Ramos (cell line): ENCODE data around the gene CLDN20.
"Not testable (repeated sequence)": the region's sequence is repeated elsewhere in the genome, so short reads cannot be mapped to it uniquely, and the experiment has no call there.

Source experiments
- in situ Hi-C: fragments of 300-500 bp; cut with MboI; formaldehyde crosslinking; loops from one replicate; pipeline ENCODE4 v1.14.3; 2022; ENCODE audit warnings: low sequenced_read_pairs; ENCODE audit not compliant: unreplicated experiment

Gene CLDN20

DNA sequence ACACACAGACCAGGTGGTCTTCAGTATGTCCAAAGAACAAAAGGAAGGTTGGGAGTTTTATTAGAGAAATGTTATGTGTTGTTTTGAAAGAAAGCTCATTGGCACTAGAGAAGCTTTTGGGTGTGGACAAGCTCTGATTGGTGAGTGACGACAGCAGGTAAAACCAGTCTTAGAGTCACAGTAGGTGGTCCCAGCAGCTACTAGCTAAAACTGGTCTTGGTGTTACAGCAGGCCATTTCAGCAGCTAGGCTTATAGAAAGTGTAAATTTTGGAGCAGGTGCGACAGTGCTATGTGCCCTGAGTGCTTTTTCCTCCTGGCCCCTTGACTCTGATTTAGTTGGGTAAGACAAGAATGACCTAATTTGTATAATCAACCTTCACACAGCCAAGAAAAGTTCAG lies 3.6 kb downstream of the CLDN20 start:
- in situ Hi-C loops, result no loop called here

DNA sequence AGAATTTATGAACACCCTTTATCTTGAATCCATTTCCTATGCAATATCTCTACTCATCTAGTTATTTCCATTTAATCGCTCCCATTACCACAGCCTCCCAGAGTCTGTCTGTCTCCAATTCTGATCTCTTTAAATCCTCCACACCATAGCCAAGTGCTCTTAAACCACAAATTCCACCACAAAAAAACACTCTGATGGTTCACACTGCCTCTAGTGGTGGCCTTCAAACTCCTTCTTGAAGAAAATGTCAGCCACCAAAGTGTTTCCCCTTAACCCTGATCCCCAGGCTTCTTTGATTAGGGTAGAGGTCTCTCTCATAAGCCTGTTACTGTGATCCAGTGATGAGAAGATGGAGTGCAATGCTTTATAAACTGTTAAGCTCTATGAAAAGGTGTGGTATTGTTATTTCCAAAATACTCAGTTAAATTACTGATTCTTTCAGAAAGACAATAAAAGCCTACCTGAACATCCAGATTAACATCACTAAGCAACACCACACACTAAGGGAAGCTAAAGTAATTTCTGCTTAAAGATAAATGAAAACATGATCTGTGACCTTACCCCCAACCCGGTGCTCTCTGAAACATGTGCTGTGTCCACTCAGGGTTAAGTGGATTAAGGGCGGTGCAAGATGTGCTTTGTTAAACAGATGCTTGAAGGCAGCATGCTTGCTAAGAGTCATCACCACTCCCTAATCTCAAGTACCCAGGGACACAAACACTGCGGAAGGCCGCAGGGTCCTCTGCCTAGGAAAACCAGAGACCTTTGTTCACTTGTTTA lies 4.5 kb downstream of the CLDN20 start:
- in situ Hi-C loops, result not testable (repeated sequence)

DNA sequence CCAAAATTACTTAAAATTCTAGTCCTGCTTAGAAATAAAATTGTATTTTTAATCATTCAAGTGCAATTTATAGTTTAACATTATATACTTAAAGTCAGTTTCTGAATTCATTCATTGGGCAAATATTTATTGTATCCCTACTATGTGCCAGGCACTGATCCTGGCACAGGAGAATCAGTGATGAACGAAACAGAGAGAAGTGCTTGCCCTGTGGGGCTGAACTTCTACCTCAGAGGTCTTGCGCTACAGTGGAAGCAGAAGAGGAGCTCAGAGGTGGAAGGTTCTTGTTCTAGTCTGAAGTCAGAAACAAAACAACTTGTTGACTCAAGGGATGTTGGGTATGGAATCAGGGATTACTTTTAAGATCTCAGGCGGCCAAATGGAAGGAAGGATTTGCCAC lies 6.0 kb downstream of the CLDN20 start:
- in situ Hi-C loops, result no loop called here

DNA sequence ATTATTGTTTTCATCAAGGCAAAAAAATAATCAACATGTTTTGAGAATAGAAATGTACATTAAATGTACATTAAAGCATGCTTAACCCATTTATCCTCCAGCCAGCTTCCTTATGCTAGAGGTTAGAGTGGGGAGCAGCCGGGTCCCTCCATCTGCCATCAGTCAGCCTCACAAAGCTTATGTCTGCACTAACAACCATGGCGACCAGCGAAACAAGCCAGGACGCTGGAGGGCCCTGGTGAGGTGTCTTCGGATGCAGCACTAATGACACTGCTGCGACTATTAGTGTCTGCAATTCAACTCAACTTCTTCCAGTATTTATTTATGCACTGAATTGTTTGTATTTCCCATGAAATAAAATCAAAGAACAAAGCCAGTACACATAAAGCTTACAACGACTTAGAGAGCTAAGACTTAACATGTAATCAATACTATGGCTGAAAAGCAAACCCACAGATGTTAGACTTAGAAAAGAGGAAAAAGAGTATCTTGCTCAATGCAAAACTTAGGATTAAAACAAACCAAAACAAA lies 6.8 kb downstream of the CLDN20 start:
- in situ Hi-C loops, result no loop called here

DNA sequence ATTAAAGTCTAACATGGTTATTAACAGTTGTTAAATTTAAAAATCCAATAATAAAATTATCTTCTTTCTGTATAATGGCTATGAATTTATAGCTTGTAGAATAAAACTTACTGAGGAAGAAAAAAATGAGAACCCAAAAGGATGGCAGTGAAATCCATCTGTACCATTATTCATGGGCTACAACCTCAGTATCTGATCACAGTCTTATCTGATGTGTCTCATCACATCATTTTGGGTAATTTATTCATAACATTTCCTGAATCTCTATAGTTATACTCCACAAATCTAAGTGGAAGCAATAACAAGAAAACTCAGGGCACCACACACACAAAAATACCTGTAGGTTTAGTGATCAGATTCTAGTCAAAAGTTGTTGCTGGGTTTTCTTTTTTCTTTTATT lies 7.3 kb downstream of the CLDN20 start:
- in situ Hi-C loops, result no loop called here

DNA sequence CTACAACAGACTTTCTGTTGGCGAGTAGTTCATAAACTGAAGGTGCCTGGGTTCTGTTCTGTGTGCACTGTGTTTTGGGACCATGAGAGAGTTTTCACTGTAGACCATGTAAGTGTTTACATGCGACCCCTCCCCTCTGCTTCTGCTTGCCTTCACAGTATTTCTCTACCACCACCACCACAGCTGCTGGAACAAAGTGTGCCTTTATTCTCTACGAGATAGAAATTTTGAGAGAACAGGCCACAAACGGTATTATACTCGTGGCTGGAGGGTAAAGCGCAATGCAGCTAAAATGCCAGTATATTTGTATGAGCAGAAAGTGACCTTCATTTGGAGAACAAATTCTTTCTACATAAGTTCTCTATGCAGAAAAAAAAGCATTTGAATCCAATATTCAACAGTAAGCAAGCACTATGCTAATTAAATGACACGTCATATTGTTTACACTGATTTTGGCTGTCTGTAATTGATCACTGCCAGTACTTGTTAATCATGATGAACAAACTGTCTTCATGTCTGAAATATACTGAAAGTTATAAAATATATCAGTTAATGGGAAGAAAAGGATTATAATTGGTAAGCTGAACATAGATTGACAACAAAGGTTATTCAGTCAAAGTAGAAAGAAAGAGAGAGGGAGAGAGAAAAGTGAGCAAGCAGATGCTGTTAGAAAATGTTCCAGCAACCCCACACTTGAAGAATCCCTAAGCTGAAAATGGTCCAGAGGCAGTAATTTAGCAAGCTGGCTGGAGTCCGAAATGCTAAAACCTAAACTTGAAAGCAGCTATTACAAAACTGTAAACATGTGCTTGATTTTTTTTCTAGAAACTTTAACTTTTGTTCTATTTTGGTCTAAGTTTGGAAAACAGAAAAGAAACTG lies 8.8 kb downstream of the CLDN20 start:
- in situ Hi-C loops, result no loop called here

DNA sequence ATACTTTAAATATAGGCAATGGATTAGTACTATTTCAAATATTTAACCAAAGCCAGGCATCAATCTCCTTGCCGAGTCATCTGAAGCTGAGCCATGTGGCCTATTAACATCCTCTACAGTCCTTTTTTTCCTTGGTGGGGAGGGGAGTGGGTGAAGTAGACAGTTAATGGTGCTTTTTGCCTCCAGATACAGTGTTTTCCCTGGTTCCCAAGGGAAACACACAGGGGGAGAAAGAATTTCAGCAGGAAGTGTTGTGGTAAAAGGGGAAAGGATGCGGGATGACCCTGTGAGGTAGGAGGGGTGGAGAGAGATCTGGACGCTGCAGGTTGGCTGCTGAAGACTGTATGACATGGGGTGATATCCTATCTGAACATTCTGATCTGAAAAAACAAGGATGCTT lies 9.6 kb downstream of the CLDN20 start:
- in situ Hi-C loops, result no loop called here

DNA sequence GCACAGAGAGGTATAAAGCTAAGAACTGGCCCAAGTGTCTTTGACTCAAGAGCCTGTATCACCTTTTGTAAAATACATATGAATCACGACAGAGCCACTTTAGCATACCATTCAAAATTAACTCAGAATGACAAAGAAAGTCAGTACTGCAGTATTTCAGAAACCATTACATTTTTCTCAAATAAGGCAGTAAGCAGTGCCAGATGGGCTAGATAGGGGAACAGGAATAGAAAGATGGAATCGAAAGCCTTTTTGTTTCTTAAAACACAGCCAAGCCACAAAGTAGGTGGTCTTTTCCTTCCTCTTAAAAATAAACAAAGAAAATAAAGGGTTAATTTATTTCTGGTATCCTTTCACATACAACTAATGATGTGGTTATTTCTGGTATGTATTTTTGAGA lies 10.3 kb downstream of the CLDN20 start:
- in situ Hi-C loops, result no loop called here

DNA sequence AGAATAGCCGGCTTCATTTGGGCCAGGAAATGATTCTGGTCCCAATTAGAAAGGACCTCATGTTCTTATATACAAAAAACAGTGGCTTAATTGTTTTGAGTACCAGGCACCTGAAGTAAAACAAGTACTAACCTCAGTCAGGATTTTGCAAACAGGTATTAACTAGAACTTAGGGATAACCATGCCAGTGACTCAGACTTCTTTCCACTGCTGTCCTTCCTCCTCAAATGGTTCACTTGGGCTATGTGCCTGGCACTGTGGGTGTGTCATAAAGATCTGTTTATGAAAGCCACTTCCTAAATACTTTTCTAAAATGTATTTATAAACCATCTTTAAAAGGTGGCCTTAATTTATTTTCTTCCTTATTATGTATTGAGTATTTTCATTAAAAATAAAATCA lies 10.7 kb downstream of the CLDN20 start:
- in situ Hi-C loops, result no loop called here

DNA sequence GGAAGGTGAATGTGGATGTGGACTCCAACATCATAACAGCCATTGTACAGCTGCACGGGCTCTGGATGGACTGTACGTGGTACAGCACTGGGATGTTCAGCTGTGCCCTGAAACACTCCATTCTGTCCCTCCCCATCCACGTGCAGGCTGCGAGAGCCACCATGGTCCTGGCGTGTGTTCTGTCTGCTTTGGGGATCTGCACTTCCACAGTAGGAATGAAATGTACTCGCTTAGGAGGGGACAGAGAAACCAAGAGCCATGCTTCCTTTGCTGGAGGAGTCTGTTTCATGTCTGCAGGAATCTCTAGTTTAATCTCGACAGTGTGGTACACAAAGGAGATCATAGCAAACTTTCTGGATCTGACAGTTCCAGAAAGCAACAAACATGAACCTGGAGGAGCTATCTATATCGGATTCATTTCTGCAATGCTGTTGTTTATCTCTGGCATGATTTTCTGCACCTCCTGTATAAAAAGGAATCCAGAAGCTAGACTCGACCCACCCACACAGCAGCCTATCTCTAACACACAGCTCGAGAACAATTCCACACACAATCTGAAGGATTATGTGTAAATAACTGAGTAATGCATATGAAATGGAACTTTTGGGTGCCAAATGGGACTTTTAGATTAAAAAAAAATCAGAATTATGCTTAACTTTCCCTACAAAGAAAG lies 12.1 kb downstream of the CLDN20 start:
- in situ Hi-C loops, result no loop called here

DNA sequence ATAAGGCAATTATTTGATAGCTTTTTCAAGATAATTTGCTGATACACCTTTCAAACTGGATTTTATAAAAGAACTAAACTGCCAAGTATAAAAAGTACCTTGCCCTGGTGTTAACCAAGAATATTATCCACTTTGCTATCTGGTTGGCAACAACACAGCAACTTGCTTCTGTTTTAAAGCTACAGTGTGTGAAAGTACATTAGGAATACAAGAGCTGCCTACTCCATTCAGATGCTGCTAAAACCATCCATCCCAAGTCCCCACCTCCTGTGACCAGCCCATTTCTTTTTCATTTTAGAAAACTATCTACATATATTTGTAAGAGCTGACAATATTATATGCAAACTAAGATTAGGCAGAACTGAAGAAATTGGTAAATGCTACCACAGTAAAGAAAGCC lies 12.8 kb downstream of the CLDN20 start:
- in situ Hi-C loops, result no loop called here

DNA sequence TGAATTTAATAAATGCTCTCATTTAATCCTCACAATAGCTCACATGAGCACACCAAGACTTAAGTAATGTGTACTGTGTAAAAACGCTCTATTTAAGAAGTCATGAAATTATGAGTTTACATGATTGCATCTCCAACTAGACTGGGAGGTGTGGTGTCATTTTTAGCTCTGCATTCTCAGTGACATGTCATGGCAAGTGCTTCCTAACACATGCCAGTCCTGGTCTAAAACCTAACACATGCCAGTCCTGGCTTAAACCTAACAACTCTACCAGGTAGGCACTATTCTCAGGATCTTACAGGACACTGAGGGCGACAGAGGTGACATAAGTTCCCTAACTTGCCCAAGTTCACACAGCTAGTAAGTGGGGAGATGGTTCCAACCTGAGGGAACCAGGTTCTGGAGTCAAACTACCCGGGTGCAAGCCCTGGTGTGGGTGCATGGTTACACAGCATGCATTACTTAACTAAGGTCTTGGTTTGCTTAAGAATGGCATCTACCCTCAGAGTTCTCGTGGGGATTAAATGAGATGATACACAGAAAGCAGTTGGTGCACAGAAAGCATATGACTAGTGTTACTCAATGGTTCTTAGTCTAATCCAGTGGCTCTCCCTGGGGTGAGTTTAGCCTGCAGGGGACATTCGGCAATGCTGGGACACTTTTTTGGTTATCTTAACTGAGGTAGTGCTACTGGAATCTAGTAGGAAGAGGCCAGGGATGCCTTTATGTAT lies 14.7 kb downstream of the CLDN20 start:
- in situ Hi-C loops, result no loop called here

DNA sequence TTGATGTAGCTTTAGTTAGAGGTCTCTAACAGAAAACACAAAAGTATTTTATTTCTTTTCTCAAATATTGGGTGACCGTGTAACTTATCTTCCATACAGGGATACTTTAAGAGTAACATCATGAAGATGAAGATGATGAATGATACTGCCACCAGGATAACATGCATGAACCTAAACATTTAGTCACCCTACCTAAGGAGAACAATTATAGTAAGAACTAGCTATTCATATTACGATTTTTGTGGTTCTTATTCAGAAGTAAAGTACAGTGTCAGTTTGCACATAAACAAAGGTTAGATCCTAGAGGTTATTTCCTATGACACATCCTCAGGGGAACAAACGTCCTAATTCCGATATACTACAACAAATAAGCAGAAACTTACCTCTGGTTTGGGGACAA lies 21.0 kb downstream of the CLDN20 start:
- in situ Hi-C loops, result no loop called here

DNA sequence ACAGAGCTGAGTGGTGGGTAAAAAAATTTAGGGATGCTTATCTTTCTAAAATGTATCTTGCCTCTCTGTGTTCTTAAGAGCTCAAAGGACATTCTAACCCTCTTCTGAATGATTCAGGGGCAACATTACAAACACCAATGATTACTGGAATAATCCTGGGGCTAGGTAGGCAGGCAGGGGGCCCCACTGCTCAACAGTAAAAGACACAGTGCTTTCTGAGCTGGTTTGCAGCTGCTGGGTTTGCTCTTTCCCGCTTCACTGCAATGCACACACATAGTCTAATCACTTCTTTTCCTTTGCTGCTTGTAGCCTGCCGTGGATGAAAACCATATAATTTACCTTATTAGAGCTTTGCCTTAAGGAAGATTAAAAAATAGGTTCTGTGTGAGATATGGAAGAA lies 23.9 kb downstream of the CLDN20 start:
- in situ Hi-C loops, result no loop called here

DNA sequence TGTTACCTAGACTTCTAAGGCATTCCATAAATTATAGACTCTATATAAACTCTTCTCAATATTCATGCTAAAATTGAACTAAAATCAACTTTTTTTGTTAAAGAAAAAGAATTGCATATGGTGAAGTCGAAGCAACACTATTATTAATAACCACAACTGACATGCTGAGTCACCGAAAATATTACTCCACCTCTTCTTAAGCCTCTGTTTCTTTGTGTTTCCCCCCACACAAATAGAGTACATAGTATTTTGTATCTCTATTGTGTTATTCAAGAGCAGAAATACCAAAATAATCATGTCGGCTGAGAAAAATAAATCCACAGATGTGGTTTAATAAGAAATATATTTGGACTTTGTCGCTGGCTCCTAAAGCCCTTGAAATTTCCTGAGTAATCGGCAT lies 26.7 kb downstream of the CLDN20 start:
- in situ Hi-C loops, result no loop called here

DNA sequence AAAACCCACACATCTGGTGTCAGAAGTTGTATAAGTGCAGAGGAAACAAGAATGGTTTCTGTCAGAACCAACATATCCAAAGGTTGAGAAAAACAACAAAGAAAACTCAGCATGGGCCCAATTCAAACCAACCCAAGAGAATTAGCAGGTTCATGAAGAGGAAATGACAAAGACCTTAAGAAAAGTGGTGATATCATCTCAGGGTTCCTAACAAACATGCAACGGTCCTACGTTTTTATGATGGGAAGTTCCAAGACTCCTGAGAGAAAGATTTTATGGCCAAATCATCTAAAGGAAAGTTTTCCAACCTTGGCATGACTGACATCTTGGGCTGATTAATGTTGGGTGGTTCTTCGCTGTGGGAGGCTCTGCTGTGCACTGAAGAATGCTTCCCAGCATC lies 27.5 kb downstream of the CLDN20 start:
- in situ Hi-C loops, result no loop called here

DNA sequence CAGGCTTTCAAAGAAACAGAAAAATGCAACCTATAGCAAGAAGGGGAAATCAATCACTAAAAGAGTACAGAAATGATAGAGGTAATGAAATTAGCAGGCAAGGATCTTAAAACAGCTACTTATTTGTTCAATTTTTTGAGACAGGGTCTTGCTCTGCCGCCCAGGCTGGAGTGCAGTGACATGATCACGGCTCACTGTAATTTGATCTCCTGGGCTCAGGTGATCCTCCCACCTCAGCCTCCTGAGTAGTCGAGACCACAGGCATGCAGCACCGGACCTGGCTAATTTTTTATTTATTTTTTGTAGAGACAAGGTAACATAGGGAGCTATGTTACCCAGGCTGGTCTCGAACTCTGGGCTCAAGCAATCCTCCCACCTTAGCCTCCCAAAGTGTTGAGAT lies 28.9 kb downstream of the CLDN20 start:
- in situ Hi-C loops, result no loop called here

DNA sequence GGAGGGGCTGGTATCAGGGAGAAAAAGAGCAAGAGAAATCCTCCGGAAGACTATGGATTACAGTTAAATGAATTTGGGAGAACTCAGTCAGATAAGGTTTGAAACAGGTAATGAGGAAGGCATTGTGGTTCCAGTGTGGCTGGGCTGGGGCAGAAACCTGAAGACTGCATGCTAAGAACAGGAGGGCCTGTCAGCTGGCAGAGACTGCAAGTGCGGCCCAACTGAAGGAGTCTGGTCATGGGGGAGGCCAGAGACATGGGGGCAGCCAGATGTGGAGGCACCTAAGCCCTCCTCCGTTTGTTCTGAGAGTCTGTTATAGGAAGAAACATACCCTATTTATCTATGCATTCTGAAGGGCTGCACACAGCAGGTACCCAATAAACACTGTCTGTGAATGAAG lies 33.9 kb downstream of the CLDN20 start:
- in situ Hi-C loops, result no loop called here

DNA sequence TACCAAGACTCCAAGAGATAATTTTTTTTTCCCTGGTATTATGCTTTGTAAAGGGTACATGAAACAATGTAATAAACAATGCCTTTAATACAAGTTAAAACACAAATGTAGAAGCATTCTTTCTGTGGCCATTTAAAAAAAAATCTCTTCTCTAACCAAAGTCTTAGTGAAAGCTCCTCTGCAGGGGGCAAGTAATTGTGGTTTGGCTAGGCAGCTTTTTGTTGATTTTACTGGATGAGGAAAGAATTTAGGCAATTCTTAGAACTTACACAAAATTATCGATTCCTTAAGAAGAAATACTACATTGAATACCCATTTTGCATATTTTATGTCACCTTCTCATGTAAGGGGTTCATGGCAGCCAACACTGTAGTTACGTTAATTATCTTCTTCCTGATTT lies 38.1 kb downstream of the CLDN20 start:
- in situ Hi-C loops, result loop anchor here (25.0 kb wide), 1 partner anchor 1085 kb away; no protein-coding TSS in a partner anchor

DNA sequence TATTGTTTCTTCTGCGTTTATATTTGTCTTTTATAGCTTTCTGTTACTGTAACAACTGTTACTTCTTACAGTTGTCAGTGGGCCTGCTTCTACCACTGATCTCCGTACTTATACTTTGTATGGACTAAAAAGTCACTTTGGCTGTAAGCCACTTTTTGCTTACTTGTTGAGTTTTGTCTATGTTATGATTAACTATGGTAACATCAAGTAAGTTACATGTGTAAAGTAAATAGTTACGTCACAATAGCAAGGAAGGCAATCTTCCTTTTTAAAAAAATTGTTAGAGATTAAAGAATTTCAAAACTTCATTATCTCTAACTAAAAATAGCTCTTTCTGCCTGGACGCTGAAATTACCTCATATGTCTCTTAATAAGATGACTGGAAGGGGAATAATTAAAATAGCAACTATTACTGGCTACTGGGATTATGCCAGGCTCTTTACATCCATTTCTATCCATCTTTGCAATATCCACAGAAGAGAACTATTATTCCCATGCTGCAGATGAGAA lies 39.6 kb downstream of the CLDN20 start:
- in situ Hi-C loops, result loop anchor here (25.0 kb wide), 1 partner anchor 1084 kb away; no protein-coding TSS in a partner anchor
